Keratinocyte (primary cell): ENCODE measurements around the gene AJUBA. TPM values are rescaled to one million over a fixed set of nuclear protein-coding genes. Genes with fewer than 3 reads are reported as not detected.

Source experiments
- DNase-seq: peaks from one replicate; pipeline ENCODE4 v3.0.0-alpha.2; 2011; ENCODE audit warnings: low read depth, missing footprints, low spot score
- FAIRE-seq: peaks from 2 replicates; lab custom pipeline; 2011; peaks lifted over from hg19 to GRCh38; lab: Jason Lieb, UNC
- H2AFZ ChIP-seq: 2 replicates; pipeline ENCODE4 v1.6.0; 2012; ENCODE audit warnings: low read length, control low read depth, inconsistent platforms; ENCODE audit not compliant: control insufficient read depth
- H3K27ac ChIP-seq: 2 replicates; pipeline ENCODE4 v1.5.1; 2011; ENCODE audit warnings: low read length; ENCODE audit not compliant: control insufficient read depth, insufficient read depth
- H3K27me3 ChIP-seq: 3 replicates; pipeline ENCODE4 v1.6.0; 2011; ENCODE audit warnings: low read length; ENCODE audit not compliant: control insufficient read depth, insufficient read depth; ENCODE audit errors: extremely low read depth
- H3K36me3 ChIP-seq, 2 experiments: 2 replicates in 1 of 2; 3 replicates in 1 of 2; pipeline ENCODE4 v1.5.1; 2011; ENCODE audit warnings: low read length in 2 of 2, mild to moderate bottlenecking in 1 of 2; ENCODE audit not compliant: control insufficient read depth in 2 of 2, insufficient read depth in 2 of 2; ENCODE audit errors: extremely low read depth in 1 of 2
- H3K4me1 ChIP-seq: 3 replicates; pipeline ENCODE4 v1.5.1; 2011; ENCODE audit warnings: low read length; ENCODE audit not compliant: control insufficient read depth, insufficient read depth; ENCODE audit errors: extremely low read depth
- H3K4me2 ChIP-seq: 3 replicates; pipeline ENCODE4 v1.6.0; 2011; ENCODE audit warnings: low read depth, low read length; ENCODE audit not compliant: control insufficient read depth, insufficient read depth; ENCODE audit errors: extremely low read depth
- H3K4me3 ChIP-seq, 3 experiments: fragments of 200-600 bp in 1 of 3; sonication (generic) in 1 of 3; 2 replicates in 2 of 3; 3 replicates in 1 of 3; pipeline ENCODE4 v1.5.1; 2011 to 2016; ENCODE audit warnings: low read length in 3 of 3, mild to moderate bottlenecking in 3 of 3, control low read depth in 2 of 3, inconsistent platforms in 1 of 3, low read depth in 1 of 3, mixed read lengths in 1 of 3, mixed run types in 1 of 3, moderate library complexity in 1 of 3; ENCODE audit not compliant: control insufficient read depth in 2 of 3, insufficient read depth in 2 of 3; ENCODE audit errors: extremely low read depth in 1 of 3
- H3K79me2 ChIP-seq: 2 replicates; pipeline ENCODE4 v1.6.0; 2012; ENCODE audit warnings: low read length; ENCODE audit not compliant: control insufficient read depth, insufficient read depth
- H3K9ac ChIP-seq: 3 replicates; pipeline ENCODE4 v1.6.0; 2011; ENCODE audit warnings: low read length; ENCODE audit not compliant: control insufficient read depth, insufficient read depth; ENCODE audit errors: extremely low read depth
- H3K9me1 ChIP-seq: 3 replicates; pipeline ENCODE4 v1.6.0; 2011; ENCODE audit warnings: low read length; ENCODE audit not compliant: control insufficient read depth, insufficient read depth; ENCODE audit errors: extremely low read depth
- H3K9me3 ChIP-seq: 2 replicates; pipeline ENCODE4 v1.5.1; 2012; ENCODE audit warnings: low read depth, low read length; ENCODE audit not compliant: control insufficient read depth
- H4K20me1 ChIP-seq: 3 replicates; pipeline ENCODE4 v1.6.0; 2011; ENCODE audit warnings: low read length; ENCODE audit not compliant: control insufficient read depth, insufficient read depth; ENCODE audit errors: extremely low read depth
- CTCF ChIP-seq, 3 experiments: IDR thresholded peaks in 1 of 3; conservative IDR thresholded peaks in 1 of 3; optimal IDR thresholded peaks in 1 of 3; 2 replicates in 2 of 3; 3 replicates in 1 of 3; pipeline versions ENCODE3 to v1.5.1; 2011; ENCODE audit warnings: low read length in 3 of 3, mild to moderate bottlenecking in 3 of 3, moderate library complexity in 2 of 3, control low read depth in 1 of 3, inconsistent platforms in 1 of 3; ENCODE audit not compliant: insufficient read depth in 2 of 3; ENCODE audit errors: extremely low read depth in 1 of 3
- EZH2 ChIP-seq: IDR thresholded peaks from one replicate; pipeline ENCODE4 v1.6.1; 2012; ENCODE audit warnings: inconsistent platforms, mild to moderate bottlenecking, low read length, moderate library complexity
- dilution Hi-C: fragments of 300-500 bp; cut with MboI; formaldehyde crosslinking; loops from one replicate; pipeline ENCODE4 v1.7.0; 2020; ENCODE audit warnings: low sequenced_read_pairs; ENCODE audit not compliant: extremely low pct_ligation_motif_present
- polyA plus RNA-seq, 5 experiments: library from polyadenylated mRNA; depleted of rRNA in 3 of 5; stranded (reverse) in 3 of 5; stranded (forward) in 1 of 5; unstranded in 1 of 5; fragments of >200 nt; gene quantifications; 1 replicate in 1 of 5; 2 replicates in 3 of 5; 3 replicates in 1 of 5; pipeline versions ENCODE4 v1.2.1 to v1.2.3, GENCODE V29; 2011 to 2012; ENCODE audit warnings: missing spikeins in 2 of 5, low read depth in 1 of 5, low replicate concordance in 1 of 5

AJUBA gene
- polyA plus RNA-seq, 1 donor (not counting 4 experiments of a cell fraction or from before 2014, with no cell fraction given), result 157 TPM

GRCh38 chr14:22996768-22997654 lies 14.7 kb upstream of the AJUBA start:
- H3K27me3 ChIP-seq, result no peaks in the 10 kb centered on the region
- no peak for FAIRE-seq
- H3K9ac ChIP-seq, result no peak overlapping the region
- H3K4me3 ChIP-seq, result no peak overlapping the region
- no peaks in the 10 kb centered on the region for H3K9me3 ChIP-seq
- no peak for TF ChIP-seq EZH2
- TF ChIP-seq CTCF (optimal IDR thresholded peaks at IDR 0.05 in 1 of 3, IDR thresholded peaks at IDR 0.05 in 1 of 3, conservative IDR thresholded peaks at IDR 0.05 in 1 of 3; ENCODE audit: extremely low read depth in 1 of 3, insufficient read depth in 2 of 3, low read length in 3 of 3), result no peak
- H3K36me3 ChIP-seq, result peaks cover 3 to 4% of the 10 kb centered on the region in 2 experiments
- no peak overlapping the region for H2AFZ ChIP-seq
- no peak overlapping the region for H3K4me2 ChIP-seq
- H3K4me1 ChIP-seq, result peaks cover 6% of the 10 kb centered on the region
- H3K79me2 ChIP-seq, result no peaks in the 10 kb centered on the region
- no peak overlapping the region for H3K27ac ChIP-seq
- DNase-seq, result no peak
- dilution Hi-C loops, result no loop called here
- H3K9me1 ChIP-seq, result no peaks in the 10 kb centered on the region
- H4K20me1 ChIP-seq, result no peaks in the 10 kb centered on the region

DNA sequence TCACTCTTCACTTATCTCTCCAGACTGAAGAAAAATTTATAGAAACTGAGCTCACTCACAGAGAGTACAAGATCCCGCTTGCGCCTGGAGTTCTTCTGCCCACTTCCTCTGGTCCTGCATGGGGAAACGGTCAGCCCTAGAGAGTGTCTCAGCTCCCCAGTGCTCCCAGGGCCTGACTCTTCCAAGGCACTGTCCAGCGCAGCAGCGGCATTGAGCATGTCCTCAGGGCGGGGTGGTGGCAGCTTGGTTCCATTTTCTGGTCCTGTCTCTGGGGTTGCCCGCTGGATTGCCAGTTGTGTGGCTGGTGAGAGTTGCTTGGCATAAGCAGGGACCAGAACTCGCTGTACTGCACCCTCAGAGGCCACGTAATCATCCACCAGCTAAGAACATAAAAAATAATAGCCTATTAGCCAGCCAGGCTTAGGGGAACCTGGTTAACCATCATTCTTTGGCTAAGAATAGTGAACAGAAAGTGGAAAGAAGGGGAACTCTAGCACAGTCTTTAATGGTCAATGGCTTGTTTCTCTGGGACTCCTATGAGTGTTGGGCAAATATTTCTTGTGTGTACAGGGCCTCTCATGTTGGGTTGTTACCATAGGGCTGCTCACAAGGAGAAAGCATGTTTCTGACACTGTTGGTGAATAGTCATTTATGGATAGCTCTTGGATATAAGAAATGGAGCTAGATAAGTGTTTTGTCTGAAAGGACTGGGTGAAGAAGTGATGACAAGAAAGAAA lies 13.7 kb upstream of the AJUBA start:
- H3K79me2 ChIP-seq, result no peaks in the 10 kb centered on the region
- no peak overlapping the region for H2AFZ ChIP-seq
- H3K27me3 ChIP-seq, result no peaks in the 10 kb centered on the region
- no peaks in the 10 kb centered on the region for H3K9me1 ChIP-seq
- no peak for TF ChIP-seq EZH2
- no peak for TF ChIP-seq CTCF (optimal IDR thresholded peaks at IDR 0.05 in 1 of 3, IDR thresholded peaks at IDR 0.05 in 1 of 3, conservative IDR thresholded peaks at IDR 0.05 in 1 of 3; ENCODE audit: extremely low read depth in 1 of 3, insufficient read depth in 2 of 3, low read length in 3 of 3)
- FAIRE-seq (no peak), DNase-seq (no peak)
- no peaks in the 10 kb centered on the region for H3K9me3 ChIP-seq
- no peak overlapping the region for H3K27ac ChIP-seq
- no peak overlapping the region for H3K9ac ChIP-seq
- peaks cover 6% of the 10 kb centered on the region for H3K4me1 ChIP-seq
- H3K36me3 ChIP-seq, result peaks cover 3 to 4% of the 10 kb centered on the region in 2 experiments
- dilution Hi-C loops, result no loop called here
- H3K4me2 ChIP-seq, result no peak overlapping the region
- no peaks in the 10 kb centered on the region for H4K20me1 ChIP-seq
- H3K4me3 ChIP-seq, result no peak overlapping the region
